ENCODE data around the gene MPDZ.
"Not testable (repeated sequence)": the region's sequence is repeated elsewhere in the genome, so short reads cannot be mapped to it uniquely, and the experiment has no call there.

MPDZ gene

GRCh38 chr9:13224366-13224765, 55.1 kb downstream of the MPDZ start:
- Mint-ChIP-seq H3K36me3 (no peaks in the 10 kb centered on the region), H3K9me3 (ENCODE audit: low read depth) (peaks cover 4% of the 10 kb centered on the region), H3K4me3 (no peak overlapping the region), H3K4me1 (ENCODE audit: low read depth) (no peaks in the 10 kb centered on the region), H3K27me3 (no peaks in the 10 kb centered on the region), H3K27ac (no peak overlapping the region)

DNA sequence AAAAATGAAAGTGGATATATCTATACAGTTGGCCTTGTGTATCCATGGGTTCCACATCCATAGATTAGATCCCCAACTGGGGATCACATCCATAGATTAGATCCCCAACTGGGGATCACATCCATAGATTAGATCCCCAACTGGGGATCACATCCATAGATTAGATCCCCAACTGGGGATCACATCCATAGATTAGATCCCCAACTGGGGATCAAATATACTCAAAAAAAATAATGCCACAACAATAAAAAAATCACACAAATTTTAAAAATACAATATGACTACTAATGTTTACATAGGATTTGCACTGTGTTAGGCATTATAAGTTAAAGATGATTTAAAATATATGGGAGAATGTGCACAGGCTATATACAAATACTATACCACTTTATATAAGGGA, 56.8 kb downstream of the MPDZ start:
- H3K9me3 Mint-ChIP-seq (ENCODE audit: low read depth); H3K27me3 Mint-ChIP-seq; H3K4me1 Mint-ChIP-seq (ENCODE audit: low read depth); H3K36me3 Mint-ChIP-seq; H3K4me3 Mint-ChIP-seq; H3K27ac Mint-ChIP-seq: not testable (repeated sequence)

- Mint-ChIP-seq H3K36me3 (no peaks in the 10 kb centered on the region), H3K27ac (no peak overlapping the region), H3K9me3 (ENCODE audit: low read depth) (peaks cover 4% of the 10 kb centered on the region), H3K27me3 (no peaks in the 10 kb centered on the region), H3K4me3 (no peak overlapping the region), H3K4me1 (ENCODE audit: low read depth) (no peaks in the 10 kb centered on the region)
These were observed 57.8 kb downstream of the MPDZ start for GRCh38 chr9:13221741-13222140.

DNA sequence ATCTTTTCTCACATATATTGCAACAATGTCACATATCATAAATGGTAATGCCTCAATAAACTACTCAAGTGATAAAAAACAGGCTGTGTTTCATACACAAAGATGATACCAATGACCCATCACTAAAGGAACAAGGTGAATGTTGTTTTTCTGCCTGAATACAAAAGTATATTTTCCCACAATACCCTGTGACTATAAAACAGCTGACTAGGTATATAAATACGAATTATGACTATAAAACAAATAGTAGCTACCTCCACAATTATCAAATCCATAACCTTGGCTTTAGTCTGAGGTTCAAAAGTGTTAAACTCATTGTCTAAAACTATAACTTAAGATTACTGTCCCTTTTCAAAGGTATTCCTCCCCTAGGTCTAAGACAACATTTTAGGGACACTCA, 58.7 kb downstream of the MPDZ start:
- Mint-ChIP-seq H3K4me3 (no peak overlapping the region), H3K9me3 (ENCODE audit: low read depth) (peaks cover 4% of the 10 kb centered on the region), H3K27ac (no peak overlapping the region)

GRCh38 chr9:13215791-13216554, 63.5 kb downstream of the MPDZ start:
- Mint-ChIP-seq H3K36me3 (no peaks in the 10 kb centered on the region), H3K4me3 (no peak overlapping the region), H3K27ac (no peak overlapping the region), H3K9me3 (ENCODE audit: low read depth) (peaks cover 1% of the 10 kb centered on the region), H3K4me1 (ENCODE audit: low read depth) (no peaks in the 10 kb centered on the region), H3K27me3 (no peaks in the 10 kb centered on the region)

More for the DNA sequence above, 58.7 kb downstream of the MPDZ start:
- H3K36me3 Mint-ChIP-seq, result no peaks in the 10 kb centered on the region
- H3K4me1 Mint-ChIP-seq (ENCODE audit: low read depth), result no peaks in the 10 kb centered on the region
- no peaks in the 10 kb centered on the region for H3K27me3 Mint-ChIP-seq

DNA sequence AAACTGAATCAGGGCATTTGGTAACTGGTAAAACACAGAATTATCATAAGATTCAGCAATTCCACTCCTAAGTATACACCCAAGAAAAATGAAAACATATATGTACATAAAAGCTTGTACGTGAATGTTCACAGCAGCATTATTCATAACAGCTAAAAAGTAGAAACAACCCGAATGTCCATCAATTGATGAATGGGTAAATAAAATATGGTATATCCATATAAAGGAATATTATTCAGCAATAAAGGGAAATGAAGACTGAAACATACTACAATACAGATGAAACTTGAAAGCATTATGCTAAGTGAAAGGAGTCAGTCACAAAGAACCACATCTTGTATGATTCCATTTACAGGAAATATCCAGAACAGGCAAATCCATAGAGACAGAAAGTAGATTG, 65.5 kb downstream of the MPDZ start:
- no peaks in the 10 kb centered on the region for H3K9me3 Mint-ChIP-seq (ENCODE audit: low read depth)
- no peaks in the 10 kb centered on the region for H3K4me1 Mint-ChIP-seq (ENCODE audit: low read depth)
- no peaks in the 10 kb centered on the region for H3K36me3 Mint-ChIP-seq
- H3K27ac Mint-ChIP-seq, result no peak overlapping the region
- H3K27me3 Mint-ChIP-seq, result no peaks in the 10 kb centered on the region
- no peak overlapping the region for H3K4me3 Mint-ChIP-seq

DNA sequence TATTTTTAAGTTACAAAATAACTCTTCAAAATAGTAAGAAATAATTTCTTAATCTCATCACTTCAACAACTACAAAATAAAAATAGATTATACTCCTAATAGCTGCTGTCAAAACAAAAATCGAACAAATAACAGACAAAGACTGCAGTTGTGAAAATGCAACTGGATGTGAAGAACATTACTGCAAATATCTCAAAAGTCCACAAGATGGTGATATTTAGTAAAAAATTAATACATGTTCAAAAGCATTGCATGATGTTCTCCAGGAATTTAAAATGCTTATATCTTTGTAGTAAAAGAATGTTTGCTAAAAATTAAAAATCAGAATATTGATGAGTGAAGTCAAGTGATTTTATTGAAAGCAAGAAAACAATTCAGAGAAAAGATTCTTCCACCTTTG, 66.2 kb downstream of the MPDZ start:
- no peaks in the 10 kb centered on the region for H3K36me3 Mint-ChIP-seq
- H3K4me1 Mint-ChIP-seq (ENCODE audit: low read depth), result no peaks in the 10 kb centered on the region
- no peak overlapping the region for H3K4me3 Mint-ChIP-seq
- H3K27me3 Mint-ChIP-seq, result no peaks in the 10 kb centered on the region
- no peaks in the 10 kb centered on the region for H3K9me3 Mint-ChIP-seq (ENCODE audit: low read depth)
- H3K27ac Mint-ChIP-seq, result no peak overlapping the region

- H3K4me3 Mint-ChIP-seq, result no peak overlapping the region
- H3K27ac Mint-ChIP-seq, result no peak overlapping the region
- no peaks in the 10 kb centered on the region for H3K36me3 Mint-ChIP-seq
- no peaks in the 10 kb centered on the region for H3K27me3 Mint-ChIP-seq
- no peaks in the 10 kb centered on the region for H3K9me3 Mint-ChIP-seq (ENCODE audit: low read depth)
- H3K4me1 Mint-ChIP-seq (ENCODE audit: low read depth), result no peaks in the 10 kb centered on the region
These were observed 69.2 kb downstream of the MPDZ start for GRCh38 chr9:13210306-13210705.

DNA sequence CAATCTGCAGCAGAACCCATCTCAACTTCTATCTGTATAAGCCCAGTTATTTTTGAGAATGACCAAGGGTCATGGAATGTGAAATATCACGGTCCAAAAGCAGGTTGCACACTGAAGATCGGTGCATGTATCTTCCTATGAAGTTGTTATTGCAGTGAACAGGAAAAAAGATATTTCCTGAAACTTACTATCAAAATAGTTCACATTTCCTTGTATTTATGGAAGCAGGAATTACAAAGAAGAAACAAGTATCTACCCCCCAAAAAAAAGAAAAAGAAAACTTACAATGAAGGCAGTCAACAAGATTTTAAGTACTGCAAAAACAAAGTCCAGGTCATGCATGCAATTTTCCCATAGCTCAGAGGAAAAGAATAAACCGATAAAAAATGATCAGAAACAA, 70.0 kb downstream of the MPDZ start:
- Mint-ChIP-seq H3K27ac (no peak overlapping the region), H3K9me3 (ENCODE audit: low read depth) (no peaks in the 10 kb centered on the region), H3K36me3 (no peaks in the 10 kb centered on the region)

DNA sequence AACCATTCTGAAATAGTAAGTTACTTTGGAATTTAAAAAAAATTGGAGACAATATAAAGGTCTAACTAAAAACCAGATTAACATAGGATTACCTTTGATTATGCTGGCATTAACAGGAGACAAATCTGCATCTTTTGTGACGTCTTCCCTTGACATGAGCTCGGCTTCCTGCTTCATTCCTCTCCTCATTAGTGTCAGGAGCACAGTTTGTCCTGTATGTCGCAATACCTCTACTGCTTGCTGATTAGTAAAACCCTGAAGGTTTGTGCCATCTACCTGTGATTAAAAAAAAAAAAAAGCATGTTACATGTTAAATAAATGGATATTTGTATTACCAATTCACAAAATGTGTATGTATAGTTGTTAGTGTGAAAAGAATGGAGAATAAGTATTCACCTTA, 73.7 kb downstream of the MPDZ start:
- peaks cover 5% of the 10 kb centered on the region for H3K9me3 Mint-ChIP-seq (ENCODE audit: low read depth)
- H3K27me3 Mint-ChIP-seq, result no peaks in the 10 kb centered on the region
- no peak overlapping the region for H3K27ac Mint-ChIP-seq
- no peaks in the 10 kb centered on the region for H3K36me3 Mint-ChIP-seq
- no peaks in the 10 kb centered on the region for H3K4me1 Mint-ChIP-seq (ENCODE audit: low read depth)
- no peak overlapping the region for H3K4me3 Mint-ChIP-seq

More for the DNA sequence above, 70.0 kb downstream of the MPDZ start:
- no peak overlapping the region for H3K4me3 Mint-ChIP-seq
- H3K27me3 Mint-ChIP-seq, result no peaks in the 10 kb centered on the region
- H3K4me1 Mint-ChIP-seq (ENCODE audit: low read depth), result no peaks in the 10 kb centered on the region

- Mint-ChIP-seq H3K4me1 (ENCODE audit: low read depth) (no peaks in the 10 kb centered on the region), H3K27me3 (no peaks in the 10 kb centered on the region), H3K27ac (no peak overlapping the region), H3K9me3 (ENCODE audit: low read depth) (no peaks in the 10 kb centered on the region), H3K4me3 (no peak overlapping the region), H3K36me3 (no peaks in the 10 kb centered on the region)
These were observed 89.5 kb downstream of the MPDZ start for GRCh38 chr9:13190040-13190439.

DNA sequence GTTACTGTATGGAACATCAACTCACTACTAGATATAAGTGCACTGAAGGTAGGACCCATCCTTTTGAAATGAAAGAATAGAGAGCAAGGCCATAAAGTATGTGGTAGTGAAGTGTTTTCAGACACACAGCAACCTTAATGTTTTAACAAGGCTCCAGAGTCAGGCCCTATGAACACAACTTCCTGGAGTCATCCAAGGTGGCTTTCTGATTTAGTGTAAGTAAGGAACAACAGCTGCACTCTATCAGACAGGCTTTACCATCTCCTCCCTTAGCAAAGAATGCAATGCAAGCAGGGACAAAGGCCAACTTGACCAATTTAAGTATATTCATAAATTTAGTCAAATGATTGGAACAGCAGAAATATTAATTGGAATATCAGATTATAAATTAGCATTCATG, 90.1 kb downstream of the MPDZ start:
- Mint-ChIP-seq H3K9me3 (ENCODE audit: low read depth) (no peaks in the 10 kb centered on the region), H3K27me3 (no peaks in the 10 kb centered on the region), H3K4me3 (no peak overlapping the region), H3K36me3 (no peaks in the 10 kb centered on the region), H3K4me1 (ENCODE audit: low read depth) (no peaks in the 10 kb centered on the region), H3K27ac (no peak overlapping the region)

- H3K27ac Mint-ChIP-seq, result no peak overlapping the region
- H3K27me3 Mint-ChIP-seq, result no peaks in the 10 kb centered on the region
- H3K4me1 Mint-ChIP-seq (ENCODE audit: low read depth), result no peaks in the 10 kb centered on the region
- H3K9me3 Mint-ChIP-seq (ENCODE audit: low read depth), result no peaks in the 10 kb centered on the region
- no peaks in the 10 kb centered on the region for H3K36me3 Mint-ChIP-seq
- no peak overlapping the region for H3K4me3 Mint-ChIP-seq
These were observed 92.7 kb downstream of the MPDZ start for GRCh38 chr9:13186774-13187173.

- Mint-ChIP-seq H3K4me1 (ENCODE audit: low read depth) (no peaks in the 10 kb centered on the region), H3K4me3 (no peak overlapping the region), H3K9me3 (ENCODE audit: low read depth) (no peaks in the 10 kb centered on the region), H3K36me3 (no peaks in the 10 kb centered on the region), H3K27me3 (no peaks in the 10 kb centered on the region), H3K27ac (no peak overlapping the region)
These were observed 93.4 kb downstream of the MPDZ start for GRCh38 chr9:13186091-13186490.

DNA sequence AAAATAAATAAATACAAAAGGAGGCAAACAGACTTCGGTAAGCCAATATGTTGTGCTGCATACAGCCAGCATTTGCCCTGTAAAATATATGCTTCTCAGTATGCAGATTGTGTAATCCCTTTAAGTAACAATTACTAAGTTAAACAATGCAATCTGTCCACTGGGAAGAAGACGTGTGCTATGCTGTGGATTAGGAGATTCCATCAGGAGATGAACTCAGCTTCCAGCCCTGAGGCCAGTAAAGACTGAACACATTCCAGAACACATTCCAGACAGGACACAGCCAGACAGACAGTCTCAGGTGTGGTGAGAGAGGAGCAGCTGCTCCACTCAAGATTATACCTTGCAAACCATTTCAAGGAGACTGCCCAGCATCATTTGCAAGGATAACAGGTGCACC, 97.8 kb downstream of the MPDZ start:
- Mint-ChIP-seq H3K36me3 (no peaks in the 10 kb centered on the region), H3K27me3 (no peaks in the 10 kb centered on the region), H3K4me3 (no peak overlapping the region), H3K27ac (no peak overlapping the region), H3K9me3 (ENCODE audit: low read depth) (peaks cover 4% of the 10 kb centered on the region), H3K4me1 (ENCODE audit: low read depth) (no peaks in the 10 kb centered on the region)

- Mint-ChIP-seq H3K27ac (no peak overlapping the region), H3K9me3 (ENCODE audit: low read depth) (peaks cover 4% of the 10 kb centered on the region), H3K36me3 (no peaks in the 10 kb centered on the region), H3K4me3 (no peak overlapping the region), H3K4me1 (ENCODE audit: low read depth) (no peaks in the 10 kb centered on the region), H3K27me3 (no peaks in the 10 kb centered on the region)
These were observed 100.2 kb downstream of the MPDZ start for GRCh38 chr9:13179257-13179656.
